Activated CD8-positive, alpha-beta T cell treated with anti-CD3 and anti-CD28 coated beads for 36 hours (primary cell): ENCODE measurements around the gene DNAJB13. TPM values are rescaled to one million over a fixed set of nuclear protein-coding genes. Genes with fewer than 3 reads are reported as not detected.
A peak's percentile ranks its signal among the peaks of the same experiment; 100 is the strongest.

ENCODE experiments used
- ATAC-seq: fragments of 200-7000 bp; cut with Tn5 transposase; one replicate; pipeline ENCODE4 v1.10.0; 2021; ENCODE audit warnings: mild to moderate bottlenecking, moderate library complexity
- CTCF ChIA-PET: fragments of 350-600 bp; sonication (Branson Sonifier 250); formaldehyde crosslinking; loops from one replicate; lab custom pipeline; 2021; ENCODE audit warnings: antibody characterized with exemption; lab: Charles Lee
- POLR2A ChIA-PET: fragments of 350-600 bp; sonication (Branson Sonifier 250); formaldehyde crosslinking; loops from one replicate; lab custom pipeline; 2021; ENCODE audit warnings: antibody characterized with exemption; lab: Charles Lee
- DNase-seq: peaks from one replicate; pipeline ENCODE4 v3.0.0-alpha.2; 2020
- H3K27ac Mint-ChIP-seq: one replicate; pipeline ENCODE4 v1.8.0; 2021; ENCODE audit warnings: mild to moderate bottlenecking, mixed read lengths
- H3K27me3 Mint-ChIP-seq: one replicate; pipeline ENCODE4 v1.8.0; 2021; ENCODE audit warnings: mixed read lengths
- H3K36me3 Mint-ChIP-seq: one replicate; pipeline ENCODE4 v1.8.0; 2021; ENCODE audit warnings: low read depth, mixed read lengths
- H3K4me1 Mint-ChIP-seq: one replicate; pipeline ENCODE4 v1.8.0; 2021; ENCODE audit warnings: low read depth, mixed read lengths
- H3K4me3 Mint-ChIP-seq: one replicate; pipeline ENCODE4 v1.8.0; 2021; ENCODE audit warnings: mild to moderate bottlenecking, moderate library complexity, mixed read lengths
- H3K9me3 Mint-ChIP-seq: one replicate; pipeline ENCODE4 v1.8.0; 2021; ENCODE audit warnings: mixed read lengths
- intact Hi-C: fragments of 100-400 bp; cut with micrococcal nuclease; formaldehyde crosslinking; loops from one replicate; pipeline ENCODE4 v1.10.0; 2022
- total RNA-seq, 2 experiments: library from RNA; stranded (reverse); gene quantifications; one replicate each; pipeline ENCODE4 v1.2.3, GENCODE V29; 2021
- TF ChIP-seq, protein P1 (sequence below): fragments of 200-600 bp; IDR thresholded peaks from one replicate; pipeline ENCODE4 v1.8.0; 2022; ENCODE audit warnings: antibody characterized with exemption, mild to moderate bottlenecking

DNAJB13 gene
- total RNA-seq, 2 experiments from 2014 or later: 0.18 TPM; not detected in 1

GRCh38 chr11:73977856-73978519 is 27.2 kb downstream of the DNAJB13 start:
- no peak for DNase-seq
- Mint-ChIP-seq H3K27ac (peak overlapping the region; percentile 98), H3K27me3 (no peaks in the 10 kb centered on the region), H3K36me3 (peaks cover 87% of the 10 kb centered on the region), H3K4me1 (peaks cover 74% of the 10 kb centered on the region), H3K4me3 (no peak overlapping the region), H3K9me3 (no peaks in the 10 kb centered on the region)
- ChIA-PET POLR2A (interaction anchor here (4.8 to 16.4 kb wide), 4 partner anchors 7 to 37 kb away, joined by 46 to 269 read pairs (median 128); partner anchors contain the start of gene UCP3), CTCF (no interaction called here)
- intact Hi-C loops: no loop called here
- TF ChIP-seq, protein P1, sequence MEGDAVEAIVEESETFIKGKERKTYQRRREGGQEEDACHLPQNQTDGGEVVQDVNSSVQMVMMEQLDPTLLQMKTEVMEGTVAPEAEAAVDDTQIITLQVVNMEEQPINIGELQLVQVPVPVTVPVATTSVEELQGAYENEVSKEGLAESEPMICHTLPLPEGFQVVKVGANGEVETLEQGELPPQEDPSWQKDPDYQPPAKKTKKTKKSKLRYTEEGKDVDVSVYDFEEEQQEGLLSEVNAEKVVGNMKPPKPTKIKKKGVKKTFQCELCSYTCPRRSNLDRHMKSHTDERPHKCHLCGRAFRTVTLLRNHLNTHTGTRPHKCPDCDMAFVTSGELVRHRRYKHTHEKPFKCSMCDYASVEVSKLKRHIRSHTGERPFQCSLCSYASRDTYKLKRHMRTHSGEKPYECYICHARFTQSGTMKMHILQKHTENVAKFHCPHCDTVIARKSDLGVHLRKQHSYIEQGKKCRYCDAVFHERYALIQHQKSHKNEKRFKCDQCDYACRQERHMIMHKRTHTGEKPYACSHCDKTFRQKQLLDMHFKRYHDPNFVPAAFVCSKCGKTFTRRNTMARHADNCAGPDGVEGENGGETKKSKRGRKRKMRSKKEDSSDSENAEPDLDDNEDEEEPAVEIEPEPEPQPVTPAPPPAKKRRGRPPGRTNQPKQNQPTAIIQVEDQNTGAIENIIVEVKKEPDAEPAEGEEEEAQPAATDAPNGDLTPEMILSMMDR: no peak
- ATAC-seq: no peak

GRCh38 chr11:73978576-73979086 is 27.8 kb downstream of the DNAJB13 start:
- H3K36me3 Mint-ChIP-seq: peaks cover 85% of the 10 kb centered on the region
- TF ChIP-seq, protein P1: no peak
- peak overlapping the region; percentile 98 for H3K27ac Mint-ChIP-seq
- peak overlapping the region; percentile 63 for H3K4me3 Mint-ChIP-seq
- H3K27me3 Mint-ChIP-seq: no peaks in the 10 kb centered on the region
- CTCF ChIA-PET: interaction anchor here (2.3 to 2.9 kb wide), 2 partner anchors 8 to 16 kb away, joined by 6 to 13 read pairs; no protein-coding TSS in a partner anchor
- POLR2A ChIA-PET: interaction anchor here (4.8 to 16.4 kb wide), 4 partner anchors 8 to 37 kb away, joined by 46 to 269 read pairs (median 128); partner anchors contain the start of gene UCP3
- ATAC-seq (no peak), DNase-seq (no peak)
- intact Hi-C loops: no loop called here
- H3K9me3 Mint-ChIP-seq: no peaks in the 10 kb centered on the region
- peaks cover 70% of the 10 kb centered on the region for H3K4me1 Mint-ChIP-seq

DNA sequence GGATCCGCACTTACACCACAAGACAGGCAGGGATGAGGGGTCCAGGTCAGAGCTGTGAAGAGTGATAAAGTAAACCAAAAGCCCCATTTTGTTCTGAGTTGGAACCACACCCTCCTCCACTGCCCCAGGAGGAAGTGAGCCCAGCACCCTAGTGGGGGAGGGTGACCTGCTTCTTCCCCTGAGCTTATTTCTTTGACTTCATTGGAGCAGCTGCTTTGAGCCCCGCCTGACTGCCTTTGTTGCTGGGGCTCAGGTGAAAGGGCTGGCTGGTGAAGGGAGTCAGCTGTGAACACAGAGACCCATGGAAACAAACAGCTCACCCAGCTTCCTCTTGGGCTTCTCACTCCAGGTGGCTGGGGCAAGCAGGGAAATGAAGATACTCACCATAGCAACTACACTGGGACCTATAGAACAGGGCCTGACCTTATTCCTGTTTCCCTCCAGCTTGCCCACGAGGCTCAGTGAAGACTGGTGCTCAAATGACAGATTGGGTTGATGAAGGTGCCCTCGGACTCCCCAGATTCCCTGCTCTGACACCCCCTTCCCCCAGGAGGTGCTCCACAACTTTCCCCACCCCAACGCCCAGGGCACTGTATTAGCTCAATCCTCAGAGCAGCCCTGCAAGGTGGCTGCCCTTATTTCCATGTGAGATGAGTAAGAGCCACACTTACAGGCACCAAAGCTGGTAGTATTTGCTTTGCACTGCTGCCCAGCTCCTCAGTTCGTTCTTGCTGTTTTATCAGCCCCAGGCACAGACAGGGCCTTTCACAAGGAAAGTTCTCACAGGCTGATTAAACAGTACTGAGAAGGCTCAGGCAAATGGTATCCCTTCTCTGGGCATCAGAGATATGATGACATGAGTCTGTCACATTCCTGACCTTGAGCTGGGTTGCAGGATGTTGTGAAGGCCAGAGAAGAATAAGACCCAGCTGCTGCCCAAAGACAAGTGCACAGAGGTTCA is 29.5 kb downstream of the DNAJB13 start:
- H3K27me3 Mint-ChIP-seq: no peaks in the 10 kb centered on the region
- intact Hi-C loops: loop anchor here (5.0 to 10.0 kb wide), 2 partner anchors 37 to 195 kb away; partner anchors contain the start of genes C2CD3 and PPME1
- ATAC-seq (peak; percentile 52), DNase-seq (peak; percentile 90)
- H3K4me1 Mint-ChIP-seq: peaks cover 61% of the 10 kb centered on the region
- no peaks in the 10 kb centered on the region for H3K9me3 Mint-ChIP-seq
- TF ChIP-seq, protein P1: no peak
- CTCF ChIA-PET: interaction anchor here (0.7 to 4.7 kb wide), 15 partner anchors 10 to 61 kb away, joined by 3 to 17 read pairs (median 4); no protein-coding TSS in a partner anchor
- peak overlapping the region; percentile 98 for H3K27ac Mint-ChIP-seq
- POLR2A ChIA-PET: interaction anchor here (0.7 to 16.4 kb wide), 9 partner anchors 10 to 103 kb away, joined by 3 to 269 read pairs (median 43); partner anchors contain the start of gene UCP3
- H3K36me3 Mint-ChIP-seq: peaks cover 68% of the 10 kb centered on the region
- H3K4me3 Mint-ChIP-seq: peak overlapping the region; percentile 86

DNA sequence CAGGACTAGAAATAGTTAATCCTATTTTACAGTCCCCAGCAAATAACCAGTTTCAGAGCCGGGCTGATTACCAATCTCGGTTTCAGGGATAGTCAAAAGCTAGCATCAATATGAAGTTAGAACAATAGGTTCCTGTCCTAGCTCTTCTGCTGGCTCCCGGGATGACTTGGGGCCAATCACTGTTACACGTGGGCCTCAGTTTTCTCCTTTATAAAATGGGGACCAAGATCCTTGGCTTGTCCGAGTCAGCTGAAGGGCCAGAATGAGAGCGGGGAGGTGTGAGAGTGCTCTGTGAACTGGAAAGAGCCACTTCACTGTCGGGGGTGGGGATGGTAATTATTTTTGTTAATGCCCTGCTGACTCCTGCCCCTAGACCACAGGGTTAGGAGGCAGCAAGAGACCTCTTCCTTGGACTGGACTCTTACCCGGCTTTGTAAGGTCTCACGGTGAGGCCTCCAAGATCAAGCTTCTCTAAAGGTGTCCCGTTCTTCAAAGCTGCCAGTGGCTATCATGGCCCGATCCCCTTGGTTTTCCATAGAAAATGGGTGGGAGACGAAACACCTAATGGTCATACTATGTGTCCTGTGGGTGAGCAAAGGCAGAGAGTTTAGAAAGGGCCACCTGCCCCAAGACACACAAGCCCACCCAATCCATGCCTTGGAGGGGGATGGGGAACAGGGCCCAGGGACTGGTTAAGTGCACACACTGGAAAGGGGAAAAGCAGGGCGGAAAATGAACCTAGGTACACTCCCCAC is 30.4 kb downstream of the DNAJB13 start:
- Mint-ChIP-seq H3K9me3 (no peaks in the 10 kb centered on the region), H3K4me3 (peak overlapping the region; percentile 86), H3K27ac (peak overlapping the region; percentile 98), H3K36me3 (peaks cover 59% of the 10 kb centered on the region), H3K4me1 (peaks cover 59% of the 10 kb centered on the region), H3K27me3 (no peaks in the 10 kb centered on the region)
- TF ChIP-seq, protein P1: no peak
- CTCF ChIA-PET: interaction anchor here (0.9 to 4.7 kb wide), 8 partner anchors 10 to 60 kb away, joined by 3 to 17 read pairs (median 4); no protein-coding TSS in a partner anchor
- POLR2A ChIA-PET: interaction anchor here (0.7 to 16.4 kb wide), 9 partner anchors 11 to 101 kb away, joined by 3 to 269 read pairs (median 43); partner anchors contain the start of gene UCP3
- intact Hi-C loops: loop anchor here (5.0 to 10.0 kb wide), 2 partner anchors 36 to 194 kb away; partner anchors contain the start of genes C2CD3 and PPME1
- DNase-seq (no peak), ATAC-seq (no peak)
